ENCODE results near the gene GALNT14. TPM values are rescaled to one million over a fixed set of nuclear protein-coding genes. Genes with fewer than 3 reads are reported as not detected.

The GALNT14 gene
- total RNA-seq, 1 donor from 2014 or later, result 2.1 TPM

DNA sequence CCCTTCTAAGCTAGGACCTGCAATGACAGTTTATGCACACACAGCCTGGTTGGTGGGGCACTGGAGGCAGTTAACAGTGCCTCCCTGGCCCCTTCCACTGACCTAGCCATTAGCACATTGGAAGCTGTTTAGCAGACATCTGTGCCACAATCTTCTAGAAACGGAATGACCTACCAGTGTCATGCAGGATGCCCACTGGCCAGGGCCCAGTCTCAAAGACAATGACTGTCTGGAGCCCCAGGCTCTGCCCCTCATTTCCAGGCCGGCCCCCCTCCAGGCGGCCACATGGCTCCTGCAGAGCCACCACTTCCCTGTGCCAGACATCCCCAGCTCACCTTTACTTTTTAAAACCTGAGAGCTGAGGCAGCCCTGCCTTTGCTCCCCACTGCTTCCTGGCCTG lies 207.5 kb downstream of the GALNT14 start:
- H2AFZ ChIP-seq (ENCODE audit: low read depth, low read length), result no peak overlapping the region
- no peaks in the 10 kb centered on the region for H3K4me1 ChIP-seq (ENCODE audit: insufficient read depth, low read length)
- H3K36me3 ChIP-seq (ENCODE audit: insufficient read depth, low read length), result no peaks in the 10 kb centered on the region
- Mint-ChIP-seq H3K27me3 (ENCODE audit: low read depth, unreplicated experiment) (peaks cover 6% of the 10 kb centered on the region), H3K27ac (ENCODE audit: unreplicated experiment) (no peak overlapping the region), H3K9me3 (ENCODE audit: unreplicated experiment) (no peaks in the 10 kb centered on the region), H3K4me1 (ENCODE audit: low read depth, unreplicated experiment) (no peaks in the 10 kb centered on the region), H3K4me3 (ENCODE audit: unreplicated experiment) (no peak overlapping the region), H3K36me3 (ENCODE audit: low read depth, unreplicated experiment) (no peaks in the 10 kb centered on the region)
- H3K4me2 ChIP-seq (ENCODE audit: low read length), result no peak overlapping the region
- no peak overlapping the region for H3K4me3 ChIP-seq (ENCODE audit: insufficient read depth, low read depth, low read length)
- H3K79me2 ChIP-seq (ENCODE audit: insufficient read depth, low read length), result no peaks in the 10 kb centered on the region
- H3K9me3 ChIP-seq (ENCODE audit: insufficient read depth, low read depth, low read length), result no peaks in the 10 kb centered on the region
- no peaks in the 10 kb centered on the region for H3K27me3 ChIP-seq (ENCODE audit: insufficient read depth, low read length)
- H3K9ac ChIP-seq (ENCODE audit: low read length), result no peak overlapping the region
- DNase-seq (ENCODE audit: low read depth) (no peak), FAIRE-seq (no peak)
- TF ChIP-seq CTCF (IDR thresholded peaks at IDR 0.05; ENCODE audit: insufficient read depth, low read depth, low read length) (no peak), EZH2 (IDR thresholded peaks at IDR 0.05; ENCODE audit: insufficient read depth, low read length) (no peak)
- H4K20me1 ChIP-seq (ENCODE audit: insufficient read depth, low read length), result no peaks in the 10 kb centered on the region
- no peak overlapping the region for H3K27ac ChIP-seq (ENCODE audit: low read depth, low read length)

GRCh38 chr2:30927465-30928075 lies 210.7 kb downstream of the GALNT14 start:
- FAIRE-seq, result no peak
- TF ChIP-seq EZH2 (IDR thresholded peaks at IDR 0.05; ENCODE audit: insufficient read depth, low read length), result no peak
- TF ChIP-seq CTCF (IDR thresholded peaks at IDR 0.05; ENCODE audit: insufficient read depth, low read depth, low read length), result no peak

GRCh38 chr2:30926606-30927005 lies 211.6 kb downstream of the GALNT14 start:
- H3K4me3 Mint-ChIP-seq (ENCODE audit: unreplicated experiment), result no peak overlapping the region
- Histone ChIP-seq H3K79me2 (ENCODE audit: insufficient read depth, low read length) (no peaks in the 10 kb centered on the region), H3K27ac (ENCODE audit: low read depth, low read length) (no peak overlapping the region), H3K27me3 (ENCODE audit: insufficient read depth, low read length) (no peaks in the 10 kb centered on the region), H3K9me3 (ENCODE audit: insufficient read depth, low read depth, low read length) (no peaks in the 10 kb centered on the region), H3K9ac (ENCODE audit: low read length) (no peak overlapping the region), H3K4me3 (ENCODE audit: insufficient read depth, low read depth, low read length) (no peak overlapping the region), H2AFZ (ENCODE audit: low read depth, low read length) (no peak overlapping the region), H3K36me3 (ENCODE audit: insufficient read depth, low read length) (no peaks in the 10 kb centered on the region), H4K20me1 (ENCODE audit: insufficient read depth, low read length) (no peaks in the 10 kb centered on the region), H3K4me2 (ENCODE audit: low read length) (no peak overlapping the region), H3K4me1 (ENCODE audit: insufficient read depth, low read length) (no peaks in the 10 kb centered on the region)
- no peak for TF ChIP-seq CTCF (IDR thresholded peaks at IDR 0.05; ENCODE audit: insufficient read depth, low read depth, low read length)
- peaks cover 2% of the 10 kb centered on the region for H3K9me3 Mint-ChIP-seq (ENCODE audit: unreplicated experiment)
- DNase-seq (ENCODE audit: low read depth), result no peak
- H3K27ac Mint-ChIP-seq (ENCODE audit: unreplicated experiment), result no peak overlapping the region
- no peaks in the 10 kb centered on the region for H3K36me3 Mint-ChIP-seq (ENCODE audit: low read depth, unreplicated experiment)
- H3K4me1 Mint-ChIP-seq (ENCODE audit: low read depth, unreplicated experiment), result no peaks in the 10 kb centered on the region
- FAIRE-seq, result no peak
- peaks cover 21% of the 10 kb centered on the region for H3K27me3 Mint-ChIP-seq (ENCODE audit: low read depth, unreplicated experiment)

More at GRCh38 chr2:30927465-30928075, 210.7 kb downstream of the GALNT14 start:
- no peak overlapping the region for H3K4me2 ChIP-seq (ENCODE audit: low read length)
- H3K4me3 ChIP-seq (ENCODE audit: insufficient read depth, low read depth, low read length), result no peak overlapping the region
- H3K79me2 ChIP-seq (ENCODE audit: insufficient read depth, low read length), result no peaks in the 10 kb centered on the region
- no peak overlapping the region for H2AFZ ChIP-seq (ENCODE audit: low read depth, low read length)
- H3K36me3 Mint-ChIP-seq (ENCODE audit: low read depth, unreplicated experiment), result no peaks in the 10 kb centered on the region
- no peaks in the 10 kb centered on the region for H3K36me3 ChIP-seq (ENCODE audit: insufficient read depth, low read length)
- no peaks in the 10 kb centered on the region for H3K27me3 ChIP-seq (ENCODE audit: insufficient read depth, low read length)
- no peaks in the 10 kb centered on the region for H3K4me1 ChIP-seq (ENCODE audit: insufficient read depth, low read length)
- no peaks in the 10 kb centered on the region for H4K20me1 ChIP-seq (ENCODE audit: insufficient read depth, low read length)
- no peak overlapping the region for H3K27ac Mint-ChIP-seq (ENCODE audit: unreplicated experiment)
- H3K9me3 Mint-ChIP-seq (ENCODE audit: unreplicated experiment), result peaks cover 2% of the 10 kb centered on the region
- H3K27me3 Mint-ChIP-seq (ENCODE audit: low read depth, unreplicated experiment), result peaks cover 17% of the 10 kb centered on the region
- H3K9me3 ChIP-seq (ENCODE audit: insufficient read depth, low read depth, low read length), result no peaks in the 10 kb centered on the region
- no peak for DNase-seq (ENCODE audit: low read depth)
- H3K4me1 Mint-ChIP-seq (ENCODE audit: low read depth, unreplicated experiment), result no peaks in the 10 kb centered on the region
- H3K27ac ChIP-seq (ENCODE audit: low read depth, low read length), result no peak overlapping the region
- no peak overlapping the region for H3K9ac ChIP-seq (ENCODE audit: low read length)
- H3K4me3 Mint-ChIP-seq (ENCODE audit: unreplicated experiment), result no peak overlapping the region
